COLO829 (cell line): ENCODE results near the gene GJC2.

Experiments
- DNase-seq: peaks from one replicate; pipeline ENCODE4 v3.0.0; 2012; ENCODE audit warnings: low spot score

GJC2 gene

GRCh38 chr1:228158151-228159007, 8.6 kb downstream of the GJC2 start:
- no peak for DNase-seq

GRCh38 chr1:228159008-228159665, 9.4 kb downstream of the GJC2 start:
- no peak for DNase-seq

GRCh38 chr1:228160201-228160761, 10.6 kb downstream of the GJC2 start:
- DNase-seq = no peak

- DNase-seq = no peak
These were observed 11.6 kb downstream of the GJC2 start for GRCh38 chr1:228161362-228161761.

GRCh38 chr1:228161866-228162265, 12.1 kb downstream of the GJC2 start:
- DNase-seq = no peak

GRCh38 chr1:228162286-228163006, 12.7 kb downstream of the GJC2 start:
- no peak for DNase-seq

- DNase-seq = no peak
These were observed 13.4 kb downstream of the GJC2 start for GRCh38 chr1:228163007-228163753.

- DNase-seq = no peak
These were observed 14.2 kb downstream of the GJC2 start for GRCh38 chr1:228163776-228164519.

- no peak for DNase-seq
These were observed 15.0 kb downstream of the GJC2 start for GRCh38 chr1:228164561-228165371.

GRCh38 chr1:228165372-228166169, 15.8 kb downstream of the GJC2 start, which contains the start of gene IBA57:
Gene IBA57 (plus strand): TSS chr1:228165804. CDS start chr1:228165817, 13 bp downstream.
- DNase-seq = peak; percentile 99

GRCh38 chr1:228166170-228166936, 16.6 kb downstream of the GJC2 start:
- no peak for DNase-seq

- DNase-seq = no peak
These were observed 19.0 kb downstream of the GJC2 start for GRCh38 chr1:228168563-228169270.

GRCh38 chr1:228169345-228169744, 19.6 kb downstream of the GJC2 start:
- DNase-seq = no peak

- no peak for DNase-seq
These were observed 20.9 kb downstream of the GJC2 start for GRCh38 chr1:228170666-228171065.

- DNase-seq = no peak
These were observed 21.6 kb downstream of the GJC2 start for GRCh38 chr1:228171221-228171891.

- DNase-seq = no peak
These were observed 23.1 kb downstream of the GJC2 start for GRCh38 chr1:228172591-228173527.
